ENCODE data around the gene BUB1B.

BUB1B gene

DNA sequence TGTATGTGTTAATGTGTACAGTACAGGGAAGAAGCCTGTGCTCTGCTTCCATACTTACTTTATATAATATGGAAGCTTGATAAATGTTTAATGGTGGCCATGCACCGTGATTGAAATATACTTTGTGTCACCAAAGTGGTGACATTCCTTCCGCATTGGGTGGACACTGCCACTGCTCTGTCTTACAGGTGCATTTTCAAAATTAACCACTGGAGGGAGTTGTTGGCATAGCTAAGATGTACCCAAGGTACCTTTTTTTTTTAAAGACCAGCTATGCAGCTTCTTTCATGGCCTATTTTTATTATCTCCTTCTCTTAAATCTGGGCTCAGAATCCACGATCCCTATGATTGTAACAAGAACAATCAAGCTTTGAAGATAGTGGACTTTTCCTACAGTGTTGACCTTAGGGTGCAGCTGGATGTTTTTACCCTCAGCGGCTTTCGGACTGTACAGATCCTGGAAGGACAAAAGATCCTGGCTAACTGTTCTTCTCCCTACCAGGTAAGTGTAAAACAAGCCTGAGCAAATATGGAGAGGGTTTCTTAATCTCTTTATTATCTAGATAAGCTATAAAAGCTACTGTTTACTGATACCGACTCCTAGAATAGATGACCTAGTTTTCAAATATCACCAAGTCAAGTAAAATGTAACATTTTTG is 56.4 kb downstream of the BUB1B start:
- ChIA-PET CTCF (interaction anchor here (0.7 to 23.5 kb wide), 52 partner anchors 9 to 429 kb away, joined by 3 to 525 read pairs (median 4); partner anchors contain the start of genes ANKRD63, BMF, BUB1B and INAFM2), POLR2A (no interaction called here)
- peak; percentile 64 for DNase-seq (ENCODE audit: extremely low spot score)
- TF ChIP-seq, protein P1, sequence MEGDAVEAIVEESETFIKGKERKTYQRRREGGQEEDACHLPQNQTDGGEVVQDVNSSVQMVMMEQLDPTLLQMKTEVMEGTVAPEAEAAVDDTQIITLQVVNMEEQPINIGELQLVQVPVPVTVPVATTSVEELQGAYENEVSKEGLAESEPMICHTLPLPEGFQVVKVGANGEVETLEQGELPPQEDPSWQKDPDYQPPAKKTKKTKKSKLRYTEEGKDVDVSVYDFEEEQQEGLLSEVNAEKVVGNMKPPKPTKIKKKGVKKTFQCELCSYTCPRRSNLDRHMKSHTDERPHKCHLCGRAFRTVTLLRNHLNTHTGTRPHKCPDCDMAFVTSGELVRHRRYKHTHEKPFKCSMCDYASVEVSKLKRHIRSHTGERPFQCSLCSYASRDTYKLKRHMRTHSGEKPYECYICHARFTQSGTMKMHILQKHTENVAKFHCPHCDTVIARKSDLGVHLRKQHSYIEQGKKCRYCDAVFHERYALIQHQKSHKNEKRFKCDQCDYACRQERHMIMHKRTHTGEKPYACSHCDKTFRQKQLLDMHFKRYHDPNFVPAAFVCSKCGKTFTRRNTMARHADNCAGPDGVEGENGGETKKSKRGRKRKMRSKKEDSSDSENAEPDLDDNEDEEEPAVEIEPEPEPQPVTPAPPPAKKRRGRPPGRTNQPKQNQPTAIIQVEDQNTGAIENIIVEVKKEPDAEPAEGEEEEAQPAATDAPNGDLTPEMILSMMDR (IDR thresholded peaks at IDR 0.05; ENCODE audit: control extremely low read depth, extremely low read depth, low read depth, missing control alignments): peak; percentile 67

DNA sequence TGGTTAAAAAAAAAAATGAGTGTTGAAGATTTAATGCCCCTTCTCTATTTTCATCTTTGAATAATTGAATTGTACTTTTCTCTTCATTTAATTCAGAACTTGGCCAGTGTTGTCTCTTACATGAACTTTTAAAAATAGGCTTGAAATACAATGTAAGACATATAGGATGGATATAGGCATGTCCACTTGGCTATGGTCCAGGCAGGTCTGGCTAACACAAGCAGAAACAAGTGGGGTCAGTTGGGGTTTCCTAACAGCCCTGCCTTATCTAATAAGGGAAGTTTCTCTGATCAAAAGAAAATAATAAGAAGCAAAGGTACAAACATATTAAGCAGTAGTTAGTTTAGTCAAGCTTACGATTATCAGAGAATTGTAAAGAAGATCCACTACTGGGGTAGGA is 58.9 kb downstream of the BUB1B start:
- TF ChIP-seq, protein P1 (IDR thresholded peaks at IDR 0.05; ENCODE audit: control extremely low read depth, extremely low read depth, low read depth, missing control alignments): no peak
- no peak for DNase-seq (ENCODE audit: extremely low spot score)
- CTCF ChIA-PET: interaction anchor here (0.8 to 23.5 kb wide), 8 partner anchors 12 to 174 kb away, joined by 3 to 525 read pairs (median 4); partner anchors contain the start of gene PAK6
- POLR2A ChIA-PET: no interaction called here

DNA sequence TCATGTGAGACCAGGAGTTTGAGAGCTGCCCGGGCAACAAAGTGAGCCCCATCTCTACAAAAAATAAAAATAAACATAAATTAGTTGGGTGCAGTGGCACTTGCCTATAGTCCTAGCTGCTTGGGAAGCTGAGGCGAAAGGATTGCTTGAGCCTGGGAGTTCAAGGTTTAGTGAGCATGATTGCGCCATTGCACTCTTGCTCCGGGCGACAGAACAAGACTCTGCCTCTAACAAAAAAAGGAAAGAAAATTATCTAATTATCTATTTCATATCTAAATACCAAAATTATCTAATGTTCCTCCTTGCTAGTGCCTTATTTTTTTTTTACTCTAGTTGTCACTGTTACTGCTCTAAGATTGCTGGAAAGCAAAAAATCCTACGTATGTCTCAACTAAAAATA is 61.3 kb downstream of the BUB1B start:
- CTCF ChIA-PET: interaction anchor here (1.5 to 23.5 kb wide), 3 partner anchors 49 to 116 kb away, joined by 4 to 525 read pairs (median 5); no protein-coding TSS in a partner anchor
- POLR2A ChIA-PET: no interaction called here

DNA sequence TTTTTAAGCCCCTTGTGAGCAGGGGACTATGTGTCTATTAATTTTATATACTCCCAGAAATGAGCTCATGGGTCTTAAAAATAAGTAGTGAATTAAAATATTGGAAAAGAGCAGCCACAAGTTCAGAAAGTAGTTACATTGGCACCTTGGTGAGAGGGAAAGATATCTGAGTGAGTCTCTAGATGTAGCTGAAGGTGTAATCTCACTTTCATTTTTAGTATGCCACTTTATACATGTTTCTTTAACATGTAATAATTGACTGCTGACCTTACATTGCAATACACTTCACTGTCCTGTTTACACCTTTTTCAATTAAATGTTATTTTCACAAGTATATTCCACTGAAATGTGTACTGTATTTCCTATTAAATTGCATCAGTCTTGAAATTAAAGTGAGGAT is 65.9 kb downstream of the BUB1B start:
- TF ChIP-seq, protein P1 (IDR thresholded peaks at IDR 0.05; ENCODE audit: control extremely low read depth, extremely low read depth, low read depth, missing control alignments): no peak
- CTCF ChIA-PET: interaction anchor here (1.1 to 23.5 kb wide), 8 partner anchors 9 to 181 kb away, joined by 3 to 525 read pairs (median 8); partner anchors contain the start of gene PAK6
- POLR2A ChIA-PET: no interaction called here
- DNase-seq (ENCODE audit: extremely low spot score): no peak

More for the DNA sequence above, 61.3 kb downstream of the BUB1B start:
- TF ChIP-seq, protein P1 (IDR thresholded peaks at IDR 0.05; ENCODE audit: control extremely low read depth, extremely low read depth, low read depth, missing control alignments): no peak
- DNase-seq (ENCODE audit: extremely low spot score): no peak

DNA sequence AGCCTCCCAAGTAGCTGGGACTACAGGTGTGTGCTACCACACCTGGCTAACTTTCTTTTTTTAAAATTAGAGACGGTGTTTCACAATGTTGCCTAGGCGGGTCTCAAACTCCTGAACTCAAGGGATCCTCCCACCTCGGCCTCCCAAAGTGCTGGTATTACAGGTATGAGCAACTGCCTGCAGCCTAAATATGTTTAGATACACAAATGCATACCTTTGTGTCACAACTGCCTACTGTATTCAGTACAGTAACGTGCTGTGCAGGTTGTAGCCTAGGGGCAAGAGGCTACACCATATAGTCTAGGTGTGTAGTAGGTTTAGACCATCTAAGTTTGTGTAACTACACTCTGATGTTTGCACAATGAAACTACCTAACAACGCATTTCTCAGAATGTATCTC is 68.4 kb downstream of the BUB1B start:
- POLR2A ChIA-PET: no interaction called here
- DNase-seq (ENCODE audit: extremely low spot score): no peak
- CTCF ChIA-PET: interaction anchor here (1.0 to 23.5 kb wide), 7 partner anchors 10 to 108 kb away, joined by 3 to 525 read pairs (median 11); partner anchors contain the start of gene PAK6
- TF ChIP-seq, protein P1 (IDR thresholded peaks at IDR 0.05; ENCODE audit: control extremely low read depth, extremely low read depth, low read depth, missing control alignments): no peak

DNA sequence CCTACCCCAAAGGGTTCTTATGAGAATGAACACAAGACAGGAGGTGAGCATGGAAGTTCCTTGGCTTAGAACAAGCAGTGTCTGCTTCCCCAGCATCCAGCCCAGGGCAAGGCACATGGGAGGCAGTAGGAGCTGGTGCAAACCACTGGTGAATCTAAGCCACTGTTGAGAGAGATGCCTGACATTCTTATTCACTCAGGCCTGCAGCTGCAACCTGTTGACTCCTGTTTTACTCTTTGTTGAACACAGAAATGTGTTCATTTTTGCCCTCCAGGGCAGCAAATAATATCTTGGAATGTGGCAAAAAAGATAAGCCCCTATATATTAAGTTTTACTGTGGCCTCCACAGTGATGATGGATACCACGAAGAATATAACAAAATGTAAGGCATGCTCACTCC is 69.1 kb downstream of the BUB1B start:
- DNase-seq (ENCODE audit: extremely low spot score): no peak
- ChIA-PET POLR2A (interaction anchor here (0.5 kb wide), 1 partner anchor 18 kb away, joined by 3 read pairs; no protein-coding TSS in a partner anchor), CTCF (interaction anchor here (1.1 to 23.5 kb wide), 4 partner anchors 11 to 41 kb away, joined by 3 to 525 read pairs (median 12); no protein-coding TSS in a partner anchor)
- TF ChIP-seq, protein P1 (IDR thresholded peaks at IDR 0.05; ENCODE audit: control extremely low read depth, extremely low read depth, low read depth, missing control alignments): no peak

Measured in GM10248 (cell line).